ENCODE measurements around the gene MOGAT2. TPM values are rescaled to one million over a fixed set of nuclear protein-coding genes. Genes with fewer than 3 reads are reported as not detected.

Gene MOGAT2
- total and polyA plus RNA-seq, 12 donors = 0.13 to 0.35 (median 0.20) TPM; not detected in 8

DNA sequence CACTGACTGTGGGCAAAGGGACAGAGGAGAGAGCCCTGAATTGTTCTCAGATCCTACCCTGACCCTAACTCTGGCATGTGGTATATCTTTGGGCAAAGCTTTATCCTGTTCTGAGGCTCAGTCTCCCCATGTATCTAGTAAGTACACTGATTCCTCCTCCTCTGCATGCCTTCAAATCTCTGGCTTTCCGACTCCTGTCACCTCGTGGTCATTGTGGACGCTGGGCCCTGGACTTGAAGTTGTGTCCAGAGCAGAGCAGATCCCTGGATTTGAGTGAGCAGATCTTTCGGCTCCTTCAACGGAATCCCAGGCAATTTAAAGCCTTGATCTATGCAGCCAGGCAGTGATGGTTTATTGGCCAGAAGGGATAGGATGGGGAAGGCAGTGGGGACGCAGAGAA lies 3.0 kb downstream of the MOGAT2 start:
- no peaks in the 10 kb centered on the region for H3K9me3 ChIP-seq
- TF ChIP-seq, protein P1, sequence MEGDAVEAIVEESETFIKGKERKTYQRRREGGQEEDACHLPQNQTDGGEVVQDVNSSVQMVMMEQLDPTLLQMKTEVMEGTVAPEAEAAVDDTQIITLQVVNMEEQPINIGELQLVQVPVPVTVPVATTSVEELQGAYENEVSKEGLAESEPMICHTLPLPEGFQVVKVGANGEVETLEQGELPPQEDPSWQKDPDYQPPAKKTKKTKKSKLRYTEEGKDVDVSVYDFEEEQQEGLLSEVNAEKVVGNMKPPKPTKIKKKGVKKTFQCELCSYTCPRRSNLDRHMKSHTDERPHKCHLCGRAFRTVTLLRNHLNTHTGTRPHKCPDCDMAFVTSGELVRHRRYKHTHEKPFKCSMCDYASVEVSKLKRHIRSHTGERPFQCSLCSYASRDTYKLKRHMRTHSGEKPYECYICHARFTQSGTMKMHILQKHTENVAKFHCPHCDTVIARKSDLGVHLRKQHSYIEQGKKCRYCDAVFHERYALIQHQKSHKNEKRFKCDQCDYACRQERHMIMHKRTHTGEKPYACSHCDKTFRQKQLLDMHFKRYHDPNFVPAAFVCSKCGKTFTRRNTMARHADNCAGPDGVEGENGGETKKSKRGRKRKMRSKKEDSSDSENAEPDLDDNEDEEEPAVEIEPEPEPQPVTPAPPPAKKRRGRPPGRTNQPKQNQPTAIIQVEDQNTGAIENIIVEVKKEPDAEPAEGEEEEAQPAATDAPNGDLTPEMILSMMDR (IDR thresholded peaks at IDR 0.05) = no peak
- DNase-seq = no peak
- H3K36me3 ChIP-seq = no peaks in the 10 kb centered on the region
- ATAC-seq = no peak
- no peak overlapping the region for H3K4me3 ChIP-seq
- intact Hi-C loops (cut with DNase I) = loop anchor here in 5 of 10 donors (5.0 to 10.0 kb wide), 5 partner anchors 144 to 594 kb away; no protein-coding TSS in a partner anchor
- WGBS, 2 donors = 93 to 94% methylated on average over 6 of the region's 6 CpGs
- H3K4me1 ChIP-seq = peaks cover 0 to 44% (median 1%) of the 10 kb centered on the region in 9 donors
- no peak overlapping the region for H3K27ac ChIP-seq
- no peaks in the 10 kb centered on the region for H3K27me3 ChIP-seq

DNA sequence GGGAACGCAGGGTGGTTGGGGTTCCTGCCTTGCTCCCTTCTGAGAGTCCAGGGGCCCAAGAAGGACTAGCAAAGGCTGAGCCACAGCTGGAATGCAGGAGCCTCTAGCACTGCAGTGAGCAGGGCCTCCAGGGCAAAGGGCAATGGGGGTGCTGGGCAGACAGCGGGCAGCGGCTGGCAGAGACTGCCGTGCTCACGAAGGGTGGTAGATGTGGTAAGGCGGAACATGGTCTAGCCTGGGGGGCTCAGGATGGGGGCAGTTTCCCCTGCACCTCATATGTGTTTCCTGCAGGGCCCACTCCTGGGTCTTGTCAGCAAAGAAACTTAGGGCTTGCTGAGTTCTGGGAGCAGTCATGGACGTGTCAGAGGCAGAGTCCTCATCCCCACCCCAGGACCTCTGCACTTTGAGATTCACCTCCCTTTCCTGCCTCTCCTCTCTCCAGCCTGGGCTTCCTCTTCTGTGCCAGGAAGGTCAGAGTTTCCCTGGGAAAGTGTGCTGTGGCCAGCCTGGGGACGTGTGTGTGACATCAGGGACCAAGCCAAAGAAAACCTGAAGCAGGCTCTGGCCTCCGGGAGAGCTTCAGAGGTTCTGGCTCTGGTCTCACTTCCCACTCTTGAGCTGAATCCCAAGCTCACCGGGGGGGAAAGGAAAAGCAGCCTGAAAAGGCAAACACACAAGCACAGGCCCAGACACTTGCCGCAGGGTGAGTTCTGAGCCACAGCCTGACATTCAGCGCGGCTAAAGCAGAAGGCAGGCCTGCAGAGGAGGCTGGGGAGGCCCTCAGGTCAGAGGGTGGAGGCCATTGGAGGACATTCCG lies 4.4 kb downstream of the MOGAT2 start:
- DNase-seq (no peak), ATAC-seq (peak in 2 of 8 donors; percentile 9 to 41)
- no peak overlapping the region for H3K4me3 ChIP-seq
- H3K4me1 ChIP-seq = peaks cover 0 to 51% (median 8%) of the 10 kb centered on the region in 9 donors
- H3K9me3 ChIP-seq = no peaks in the 10 kb centered on the region
- no peaks in the 10 kb centered on the region for H3K36me3 ChIP-seq
- 73 to 75% methylated on average over 14 of the region's 14 CpGs for WGBS, 2 donors
- intact Hi-C loops (cut with DNase I) = loop anchor here in 5 of 10 donors (5.0 to 10.0 kb wide), 5 partner anchors 143 to 593 kb away; no protein-coding TSS in a partner anchor
- no peak overlapping the region for H3K27ac ChIP-seq
- H3K27me3 ChIP-seq = no peaks in the 10 kb centered on the region
- TF ChIP-seq, protein P1 (IDR thresholded peaks at IDR 0.05) = no peak

DNA sequence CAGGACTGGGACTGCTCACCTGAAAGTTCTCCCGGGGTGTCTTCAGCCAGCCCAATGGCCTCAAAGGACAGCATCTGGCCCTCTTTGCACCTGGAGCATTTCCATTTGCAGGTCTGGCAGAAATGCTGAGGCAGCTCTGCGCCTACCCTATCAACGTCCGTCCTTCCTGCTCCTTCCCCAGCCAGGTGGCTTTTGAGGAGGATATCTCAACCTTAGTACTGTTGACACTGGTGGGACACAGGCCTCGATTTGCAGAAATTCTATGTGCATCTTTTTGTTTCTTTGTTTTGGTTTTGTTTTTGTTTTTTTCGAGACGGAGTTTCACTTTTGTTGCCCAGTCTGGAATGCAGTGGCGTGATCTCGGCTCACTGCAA lies 5.0 kb downstream of the MOGAT2 start:
- Histone ChIP-seq H3K4me3 (no peak overlapping the region), H3K27me3 (no peaks in the 10 kb centered on the region), H3K36me3 (no peaks in the 10 kb centered on the region), H3K4me1 (peaks cover 0 to 50% (median 8%) of the 10 kb centered on the region in 9 donors), H3K27ac (no peak overlapping the region), H3K9me3 (no peaks in the 10 kb centered on the region)
- intact Hi-C loops (cut with DNase I) = loop anchor here in 5 of 10 donors (5.0 to 10.0 kb wide), 5 partner anchors 142 to 592 kb away; no protein-coding TSS in a partner anchor
- 82 to 86% methylated on average over 9 of the region's 9 CpGs for WGBS, 2 donors
- TF ChIP-seq, protein P1 (IDR thresholded peaks at IDR 0.05) = no peak
- ATAC-seq (no peak), DNase-seq (no peak)

DNA sequence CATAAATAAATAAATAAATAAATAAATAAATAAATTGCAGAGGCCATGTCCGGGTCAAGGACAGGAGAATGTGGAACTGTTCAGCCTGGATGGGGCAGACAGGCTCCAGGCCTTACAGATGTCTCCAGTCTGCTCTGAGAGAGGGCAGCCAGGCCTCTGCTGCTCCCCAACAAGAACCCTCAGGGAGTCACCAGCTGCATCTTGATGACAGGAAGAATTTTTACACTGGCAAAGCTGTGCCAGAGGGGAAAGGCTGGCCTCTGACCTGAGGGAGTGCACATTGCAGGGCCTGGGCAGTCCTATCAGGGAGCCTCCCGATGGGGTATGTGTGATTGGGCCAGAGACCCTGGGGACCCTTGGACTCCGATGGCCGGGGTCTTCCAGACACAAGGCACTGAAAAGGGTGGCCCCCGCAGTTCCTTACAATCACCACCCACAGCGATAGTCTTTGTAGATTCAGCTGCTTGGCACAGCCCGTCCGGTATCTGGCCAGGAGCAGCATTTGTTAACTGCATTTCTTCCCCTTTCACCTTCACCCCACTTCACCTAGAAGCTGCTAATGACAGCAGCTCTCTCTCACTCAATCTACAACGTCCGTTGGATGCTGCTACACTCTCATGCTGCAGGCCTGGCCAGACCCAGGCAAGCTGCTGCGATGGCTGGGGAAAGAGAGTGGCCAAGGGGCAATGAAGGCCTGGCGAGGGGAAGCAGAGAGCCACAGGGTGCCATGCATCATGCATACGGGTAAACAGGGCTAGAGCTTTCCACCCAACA lies 8.1 kb downstream of the MOGAT2 start:
- Histone ChIP-seq H3K4me3 (no peak overlapping the region), H3K27ac (peak overlapping the region in 8 of 10 donors; percentile 0 to 73 (median 68)), H3K9me3 (no peaks in the 10 kb centered on the region), H3K4me1 (peaks cover 0 to 30% (median 13%) of the 10 kb centered on the region in 9 donors), H3K27me3 (no peaks in the 10 kb centered on the region), H3K36me3 (no peaks in the 10 kb centered on the region)
- WGBS, 2 donors = 45 to 57% methylated on average over 13 of the region's 13 CpGs
- ATAC-seq (peak in 7 of 8 donors; percentile 14 to 49 (median 36)), DNase-seq (no peak)
- intact Hi-C loops (cut with DNase I) = loop anchor here in 4 of 10 donors (10.0 kb wide), 3 partner anchors 139 to 589 kb away; no protein-coding TSS in a partner anchor
- TF ChIP-seq, protein P1 (IDR thresholded peaks at IDR 0.05) = no peak

All from heart right ventricle (tissue), 16 donors.